SJSA1 (cell line): ENCODE results near the gene LRP8. TPM values are rescaled to one million over a fixed set of nuclear protein-coding genes. Genes with fewer than 3 reads are reported as not detected.
A peak's percentile ranks its signal among the peaks of the same experiment; 100 is the strongest.

Experiments
- DNase-seq, 2 experiments: peaks; one replicate each; pipeline ENCODE4 v3.0.0-alpha.2; 2015 to 2020; ENCODE audit warnings: low spot score in 2 of 2, low read depth in 1 of 2
- H3K27ac ChIP-seq: fragments of 250-450 bp; sonication (Bioruptor Pico); 2 replicates; pipeline ENCODE4 v1.5.1; 2020; ENCODE audit warnings: mild to moderate bottlenecking, moderate library complexity
- H3K27me3 ChIP-seq: fragments of 250-450 bp; sonication (Bioruptor Pico); replicated peaks from 2 replicates; pipeline ENCODE4 v1.5.1; 2020; ENCODE audit warnings: mild to moderate bottlenecking, moderate library complexity
- H3K36me3 ChIP-seq: fragments of 250-450 bp; sonication (Bioruptor Pico); 2 replicates; pipeline ENCODE4 v1.5.1; 2020; ENCODE audit warnings: mild to moderate bottlenecking
- H3K4me1 ChIP-seq: fragments of 250-450 bp; sonication (Bioruptor Pico); replicated peaks from 2 replicates; pipeline ENCODE4 v1.6.1; 2021; ENCODE audit warnings: mild to moderate bottlenecking
- H3K4me3 ChIP-seq: fragments of 250-450 bp; sonication (Bioruptor Pico); 2 replicates; pipeline ENCODE4 v1.5.1; 2020; ENCODE audit warnings: mild to moderate bottlenecking
- H3K9me3 ChIP-seq: fragments of 250-450 bp; sonication (Bioruptor Pico); replicated peaks from 2 replicates; pipeline ENCODE4 v1.5.1; 2020; ENCODE audit warnings: mild to moderate bottlenecking
- total RNA-seq: library from RNA; depleted of rRNA; stranded (reverse); fragments of >200 nt; shearing (Covaris generic); gene quantifications from 2 replicates; pipeline ENCODE4 v1.2.3, GENCODE V29; 2014

Gene LRP8
- total RNA-seq, 1 experiment from 2014 or later: 15.6 TPM

DNA sequence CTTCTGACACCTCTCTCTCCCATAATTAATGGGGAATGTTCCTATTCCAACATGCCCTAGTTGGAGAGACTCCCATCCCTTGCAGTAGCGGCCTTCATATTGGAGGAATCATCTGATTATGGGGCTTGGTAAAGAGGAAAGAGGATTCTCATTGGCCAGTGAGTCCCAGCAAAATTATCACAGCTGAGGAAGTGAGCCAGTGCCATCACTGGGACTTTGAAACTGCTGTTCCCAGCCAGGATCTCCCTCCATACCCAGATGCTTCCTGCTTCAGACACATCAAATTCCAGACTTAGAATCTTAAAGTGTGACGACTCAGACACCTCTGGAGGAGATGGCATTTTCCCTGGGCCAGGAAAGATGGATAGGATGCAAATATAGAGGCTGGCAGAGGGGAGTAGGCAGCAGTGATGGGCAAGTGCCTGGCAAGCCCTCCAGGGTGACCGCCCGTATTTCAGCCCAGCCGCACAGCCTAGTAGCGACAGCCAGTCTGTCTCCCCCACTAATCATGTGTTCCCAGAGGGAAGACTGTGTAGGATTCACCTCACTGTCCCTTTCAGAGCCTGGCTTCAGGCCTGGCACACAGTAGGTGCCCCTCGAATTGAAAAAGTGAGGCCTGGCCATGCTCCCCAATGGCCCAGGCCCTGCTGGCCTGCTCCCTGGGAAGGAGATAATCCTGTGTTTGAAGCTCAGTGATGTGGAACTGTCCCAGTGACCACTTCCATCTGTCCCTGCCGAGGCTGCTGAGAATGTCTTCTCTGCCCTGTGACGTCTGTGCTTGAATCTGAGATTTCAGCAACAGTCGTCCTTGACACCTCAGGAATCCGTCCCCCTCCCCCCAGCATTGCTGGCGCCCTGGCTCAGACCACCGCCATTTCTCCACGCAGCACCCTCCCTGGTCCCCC lies 48.3 kb downstream of the LRP8 start:
- no peaks in the 10 kb centered on the region for H3K4me1 ChIP-seq
- H3K4me3 ChIP-seq: no peak overlapping the region
- H3K9me3 ChIP-seq: no peaks in the 10 kb centered on the region
- H3K27ac ChIP-seq: no peak overlapping the region
- DNase-seq: no peak
- H3K36me3 ChIP-seq: peaks cover 17% of the 10 kb centered on the region; the same call in 1 of the 2 replicates
- no peaks in the 10 kb centered on the region for H3K27me3 ChIP-seq

DNA sequence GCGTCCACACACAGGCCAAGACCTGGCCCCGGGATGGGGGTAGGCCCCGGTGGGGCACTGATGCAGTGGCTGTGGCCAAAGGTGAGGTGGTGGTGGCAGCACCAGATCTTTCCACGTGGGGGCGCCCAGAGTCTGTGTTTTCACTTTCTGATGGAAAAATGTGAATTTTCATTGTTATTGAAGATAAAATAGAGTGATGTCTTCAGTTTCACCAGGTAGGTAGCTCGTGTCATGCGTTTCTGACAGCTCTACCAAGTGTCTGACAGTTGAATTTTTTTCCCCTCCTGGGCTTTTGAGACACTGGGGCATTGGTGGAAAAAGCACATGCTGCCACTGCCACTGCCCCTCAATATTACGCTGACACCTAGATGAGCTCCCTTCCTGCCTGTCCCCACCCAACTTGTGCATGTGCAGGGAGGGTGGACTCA lies 49.6 kb downstream of the LRP8 start:
- peak; percentile 51 to 68 for DNase-seq
- Histone ChIP-seq H3K4me3 (no peak overlapping the region), H3K27ac (no peak overlapping the region), H3K9me3 (no peaks in the 10 kb centered on the region), H3K27me3 (no peaks in the 10 kb centered on the region), H3K36me3 (peaks cover 17% of the 10 kb centered on the region; the same call in 1 of the 2 replicates), H3K4me1 (no peaks in the 10 kb centered on the region)

GRCh38 chr1:53277326-53277725 lies 50.5 kb downstream of the LRP8 start:
- DNase-seq: no peak
- Histone ChIP-seq H3K36me3 (peaks cover 17% of the 10 kb centered on the region; the same call in 1 of the 2 replicates), H3K4me1 (no peaks in the 10 kb centered on the region), H3K27me3 (no peaks in the 10 kb centered on the region), H3K27ac (no peak overlapping the region), H3K9me3 (no peaks in the 10 kb centered on the region), H3K4me3 (no peak overlapping the region)

DNA sequence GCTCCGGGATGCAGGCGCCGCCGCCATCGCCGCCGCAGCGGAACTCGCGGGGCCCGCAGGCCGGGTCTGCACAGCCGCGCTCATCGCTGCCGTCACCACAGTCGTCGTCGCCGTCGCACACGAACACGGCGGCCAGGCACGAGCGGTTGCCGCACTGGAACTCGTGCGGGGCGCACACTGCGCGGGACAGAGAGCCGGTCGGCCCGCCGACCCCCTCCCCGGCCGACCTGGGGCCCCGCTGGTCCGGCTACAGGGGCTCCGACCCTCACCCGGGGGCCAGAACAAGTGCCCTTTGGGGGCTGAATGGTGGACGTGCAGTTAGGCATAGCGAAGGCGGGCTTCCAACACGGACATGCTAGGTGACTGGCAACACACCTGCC lies 51.0 kb downstream of the LRP8 start:
- Histone ChIP-seq H3K27me3 (no peaks in the 10 kb centered on the region), H3K27ac (no peak overlapping the region), H3K4me1 (no peaks in the 10 kb centered on the region), H3K36me3 (peaks cover 16% of the 10 kb centered on the region; the same call in 1 of the 2 replicates), H3K9me3 (no peaks in the 10 kb centered on the region), H3K4me3 (no peak overlapping the region)
- no peak for DNase-seq

GRCh38 chr1:53276153-53276901 lies 51.5 kb downstream of the LRP8 start:
- Histone ChIP-seq H3K27me3 (no peaks in the 10 kb centered on the region), H3K4me3 (no peak overlapping the region), H3K4me1 (no peaks in the 10 kb centered on the region), H3K36me3 (peaks cover 18% of the 10 kb centered on the region), H3K27ac (no peak overlapping the region), H3K9me3 (no peaks in the 10 kb centered on the region)
- no peak for DNase-seq

DNA sequence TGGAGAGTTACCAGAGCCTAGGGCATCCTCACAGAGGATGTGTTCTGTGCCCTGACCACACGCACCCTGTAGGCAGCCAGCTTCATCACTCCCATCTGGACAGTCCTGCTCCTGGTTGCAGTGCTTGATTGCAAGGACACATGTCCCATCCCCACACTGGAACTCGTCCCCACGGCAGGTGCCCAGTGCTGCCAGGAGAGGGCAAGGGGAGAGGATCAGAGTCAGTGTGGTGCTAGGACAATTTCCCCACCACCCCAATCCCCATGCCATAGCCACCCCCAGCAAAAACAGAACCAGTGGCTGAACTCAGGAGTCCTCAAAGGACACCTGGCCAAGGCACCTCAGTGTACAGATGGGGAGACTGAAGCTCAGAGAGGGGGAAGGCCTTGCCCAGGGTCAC lies 52.3 kb downstream of the LRP8 start:
- H3K4me1 ChIP-seq: no peaks in the 10 kb centered on the region
- no peak overlapping the region for H3K27ac ChIP-seq
- H3K4me3 ChIP-seq: no peak overlapping the region
- no peaks in the 10 kb centered on the region for H3K9me3 ChIP-seq
- H3K36me3 ChIP-seq: peaks cover 25% of the 10 kb centered on the region
- no peak for DNase-seq
- H3K27me3 ChIP-seq: no peaks in the 10 kb centered on the region

DNA sequence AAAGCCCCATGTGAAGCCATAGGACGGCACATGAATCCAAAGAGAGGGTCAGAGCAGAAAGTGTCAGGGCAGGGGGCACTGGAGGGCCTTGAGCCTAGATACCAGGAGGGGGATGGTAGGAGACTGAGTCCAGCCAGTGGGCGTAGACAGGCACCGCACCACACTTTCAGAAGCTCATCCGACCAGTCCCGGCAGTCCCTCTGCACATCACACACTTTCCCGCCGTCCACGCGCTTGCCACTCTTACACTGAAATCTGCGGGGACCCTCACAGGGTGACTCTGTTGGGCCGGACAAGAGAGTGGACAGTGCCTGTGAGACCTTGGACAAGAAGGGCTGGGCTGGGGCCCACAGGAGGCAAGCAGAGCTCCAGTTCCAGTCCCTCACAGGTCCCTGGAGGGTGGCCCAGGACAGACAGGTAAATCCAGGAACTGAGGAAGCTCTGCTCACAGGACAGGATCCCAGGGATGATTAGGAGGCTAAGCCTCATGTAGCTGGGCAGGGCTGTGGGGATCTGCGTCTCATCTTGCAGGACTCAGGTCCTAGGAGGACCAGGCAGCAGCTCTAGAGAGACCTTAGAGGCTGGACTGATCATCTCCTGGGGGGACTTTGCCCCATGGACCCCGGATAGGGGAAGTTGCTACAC lies 53.2 kb downstream of the LRP8 start:
- Histone ChIP-seq H3K27me3 (no peaks in the 10 kb centered on the region), H3K4me3 (no peak overlapping the region), H3K27ac (no peak overlapping the region), H3K9me3 (no peaks in the 10 kb centered on the region), H3K4me1 (no peaks in the 10 kb centered on the region), H3K36me3 (peaks cover 28% of the 10 kb centered on the region)
- no peak for DNase-seq

GRCh38 chr1:53274026-53274425 lies 53.8 kb downstream of the LRP8 start:
- DNase-seq: no peak
- H3K9me3 ChIP-seq: no peaks in the 10 kb centered on the region
- H3K4me3 ChIP-seq: no peak overlapping the region
- H3K27ac ChIP-seq: no peak overlapping the region
- peaks cover 30% of the 10 kb centered on the region for H3K36me3 ChIP-seq
- H3K27me3 ChIP-seq: no peaks in the 10 kb centered on the region
- H3K4me1 ChIP-seq: no peaks in the 10 kb centered on the region

GRCh38 chr1:53273526-53273925 lies 54.3 kb downstream of the LRP8 start:
- Histone ChIP-seq H3K27ac (no peak overlapping the region), H3K27me3 (no peaks in the 10 kb centered on the region), H3K4me1 (no peaks in the 10 kb centered on the region), H3K9me3 (no peaks in the 10 kb centered on the region), H3K36me3 (peaks cover 33% of the 10 kb centered on the region), H3K4me3 (no peak overlapping the region)
- no peak for DNase-seq

DNA sequence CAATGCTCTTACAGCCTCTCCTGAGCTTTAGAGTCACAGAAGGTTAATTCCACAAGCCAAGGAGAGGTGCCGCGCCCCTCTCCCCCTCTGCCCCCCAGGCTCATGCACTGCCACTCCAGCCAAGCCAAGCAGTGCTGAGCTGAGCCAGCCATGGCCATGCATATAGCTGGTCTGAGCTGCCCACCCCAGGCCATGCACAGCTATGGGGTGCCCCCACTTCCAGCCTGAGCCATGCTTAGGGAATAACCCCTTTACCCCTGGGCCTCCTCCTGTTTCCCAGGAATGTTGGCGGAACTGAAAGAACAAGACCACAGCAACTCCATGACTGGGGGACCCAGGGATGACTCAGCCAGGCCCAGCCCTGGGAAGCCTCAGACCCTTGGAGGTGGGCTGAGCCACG lies 55.5 kb downstream of the LRP8 start:
- Histone ChIP-seq H3K4me1 (no peaks in the 10 kb centered on the region), H3K27ac (no peak overlapping the region), H3K4me3 (no peak overlapping the region), H3K27me3 (no peaks in the 10 kb centered on the region), H3K36me3 (peaks cover 31% of the 10 kb centered on the region), H3K9me3 (no peaks in the 10 kb centered on the region)
- DNase-seq: no peak

DNA sequence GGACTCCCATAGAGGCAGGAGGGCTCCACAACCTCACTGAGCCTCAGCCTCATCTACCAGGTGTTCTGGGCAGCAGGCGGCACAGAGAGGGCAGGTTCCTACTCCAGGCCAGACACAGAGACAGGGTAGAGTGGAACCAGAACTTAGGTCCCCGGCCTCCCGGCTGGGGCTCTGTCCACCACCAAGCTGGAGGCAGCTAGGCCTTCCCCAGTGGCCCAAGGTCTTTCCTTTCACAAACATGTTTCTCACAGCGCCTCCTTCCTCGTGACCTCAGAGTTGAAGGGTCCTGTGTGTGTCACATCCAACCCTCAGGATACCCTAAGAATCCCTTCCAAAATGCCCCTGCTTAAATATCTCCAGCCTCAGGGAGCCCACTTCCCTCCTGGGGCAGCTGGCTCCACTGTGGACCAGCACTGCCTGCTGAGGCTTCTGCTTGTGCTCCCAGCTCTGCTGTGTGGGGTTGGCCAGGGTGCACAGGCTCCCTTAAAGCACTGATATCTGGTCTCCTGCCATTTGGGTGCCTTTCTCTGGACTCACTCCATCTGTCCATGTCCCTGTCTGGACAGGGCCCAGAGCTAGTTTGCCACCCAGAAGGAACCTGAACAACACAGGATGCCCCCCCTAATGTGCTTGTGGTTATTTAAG lies 56.3 kb downstream of the LRP8 start:
- no peaks in the 10 kb centered on the region for H3K4me1 ChIP-seq
- H3K36me3 ChIP-seq: peaks cover 26% of the 10 kb centered on the region
- no peak for DNase-seq
- no peaks in the 10 kb centered on the region for H3K27me3 ChIP-seq
- no peaks in the 10 kb centered on the region for H3K9me3 ChIP-seq
- no peak overlapping the region for H3K4me3 ChIP-seq
- no peak overlapping the region for H3K27ac ChIP-seq

DNA sequence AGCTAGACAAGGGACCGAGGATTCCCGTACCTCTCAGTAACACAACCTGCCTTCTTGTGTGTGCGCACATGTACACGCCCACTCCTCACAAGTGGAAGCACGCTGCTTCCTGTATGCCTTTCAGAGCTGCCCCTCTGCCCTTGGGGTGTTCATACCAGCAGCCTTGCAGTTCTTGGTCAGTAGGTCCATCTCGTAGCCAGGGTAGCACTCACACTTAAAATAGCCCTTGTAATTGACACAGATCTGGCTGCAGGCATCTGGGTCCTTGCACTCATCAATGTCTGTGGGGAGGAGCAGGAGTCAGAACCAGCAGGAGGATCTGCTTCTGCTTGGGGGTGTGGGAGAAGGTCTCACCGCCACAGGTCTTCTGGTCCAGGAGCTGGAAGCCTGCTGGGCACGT lies 57.0 kb downstream of the LRP8 start:
- H3K27me3 ChIP-seq: no peaks in the 10 kb centered on the region
- H3K36me3 ChIP-seq: peaks cover 26% of the 10 kb centered on the region
- H3K27ac ChIP-seq: no peak overlapping the region
- DNase-seq: no peak
- H3K4me1 ChIP-seq: no peaks in the 10 kb centered on the region
- H3K9me3 ChIP-seq: no peaks in the 10 kb centered on the region
- H3K4me3 ChIP-seq: no peak overlapping the region

DNA sequence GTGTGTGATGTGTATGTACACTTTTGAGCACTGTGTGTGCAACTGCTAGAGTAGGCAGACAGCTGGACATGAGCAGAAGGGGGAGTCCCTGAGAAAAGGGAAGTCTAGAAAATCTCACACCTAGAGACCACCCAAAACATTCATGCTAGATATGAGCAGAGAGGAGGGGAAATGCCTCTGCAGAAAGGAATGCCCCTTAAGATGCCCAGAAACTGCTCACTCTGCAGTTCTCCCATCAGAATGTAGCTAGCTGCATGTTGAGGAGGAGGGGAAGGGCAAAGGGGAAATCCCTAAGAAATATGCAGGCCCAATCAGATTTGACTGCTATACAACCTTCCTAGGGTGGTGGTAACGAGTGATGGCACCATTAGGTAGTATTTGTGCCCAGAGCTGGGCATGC lies 57.8 kb downstream of the LRP8 start:
- Histone ChIP-seq H3K9me3 (no peaks in the 10 kb centered on the region), H3K4me3 (no peak overlapping the region), H3K36me3 (peaks cover 32% of the 10 kb centered on the region), H3K27ac (no peak overlapping the region), H3K4me1 (no peaks in the 10 kb centered on the region), H3K27me3 (no peaks in the 10 kb centered on the region)
- DNase-seq: no peak
